Lower leg skin (tissue), 3 donors: ENCODE results near the gene PELI3.

Experiments
- POLR2A ChIP-seq, 2 donors: fragments of 450-650 bp; IDR thresholded peaks; one replicate each; pipeline ENCODE4 v1.6.1; 2016 to 2017; ENCODE audit warnings: antibody characterized with exemption in 2 of 2, mild to moderate bottlenecking in 1 of 2, moderate library complexity in 1 of 2
- TF ChIP-seq, protein P1 (sequence below), 3 donors: fragments of 450-650 bp; IDR thresholded peaks; one replicate each; pipeline ENCODE4 v1.5.1; 2016; ENCODE audit warnings: antibody characterized with exemption in 3 of 3, mild to moderate bottlenecking in 3 of 3, moderate library complexity in 2 of 3

DNA sequence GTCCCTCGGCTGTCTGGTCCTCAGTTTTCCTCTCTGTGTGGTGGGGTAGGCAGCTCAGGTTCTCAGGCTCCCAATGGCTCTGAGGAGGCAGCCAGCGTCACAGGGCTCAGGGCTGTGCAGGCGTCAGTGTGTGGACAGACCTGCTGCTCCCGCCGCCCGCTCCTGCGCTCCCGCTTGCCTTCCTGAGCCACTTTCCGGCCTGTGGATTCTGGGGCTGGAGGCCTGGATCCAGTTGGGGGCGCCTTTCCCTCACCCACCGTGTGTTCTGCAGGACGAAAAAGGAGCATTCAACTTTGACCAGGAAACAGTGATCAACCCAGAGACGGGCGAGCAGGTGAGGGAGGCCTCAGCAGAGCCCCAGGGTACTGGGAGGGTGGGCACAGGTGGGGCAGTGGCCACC lies 28.2 kb downstream of the PELI3 start:
- TF ChIP-seq, protein P1, sequence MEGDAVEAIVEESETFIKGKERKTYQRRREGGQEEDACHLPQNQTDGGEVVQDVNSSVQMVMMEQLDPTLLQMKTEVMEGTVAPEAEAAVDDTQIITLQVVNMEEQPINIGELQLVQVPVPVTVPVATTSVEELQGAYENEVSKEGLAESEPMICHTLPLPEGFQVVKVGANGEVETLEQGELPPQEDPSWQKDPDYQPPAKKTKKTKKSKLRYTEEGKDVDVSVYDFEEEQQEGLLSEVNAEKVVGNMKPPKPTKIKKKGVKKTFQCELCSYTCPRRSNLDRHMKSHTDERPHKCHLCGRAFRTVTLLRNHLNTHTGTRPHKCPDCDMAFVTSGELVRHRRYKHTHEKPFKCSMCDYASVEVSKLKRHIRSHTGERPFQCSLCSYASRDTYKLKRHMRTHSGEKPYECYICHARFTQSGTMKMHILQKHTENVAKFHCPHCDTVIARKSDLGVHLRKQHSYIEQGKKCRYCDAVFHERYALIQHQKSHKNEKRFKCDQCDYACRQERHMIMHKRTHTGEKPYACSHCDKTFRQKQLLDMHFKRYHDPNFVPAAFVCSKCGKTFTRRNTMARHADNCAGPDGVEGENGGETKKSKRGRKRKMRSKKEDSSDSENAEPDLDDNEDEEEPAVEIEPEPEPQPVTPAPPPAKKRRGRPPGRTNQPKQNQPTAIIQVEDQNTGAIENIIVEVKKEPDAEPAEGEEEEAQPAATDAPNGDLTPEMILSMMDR (IDR thresholded peaks at IDR 0.05) = no peak
- no peak for TF ChIP-seq POLR2A (IDR thresholded peaks at IDR 0.05)
